Osteoblast (primary cell): ENCODE measurements around the gene OCA2. TPM values are rescaled to one million over a fixed set of nuclear protein-coding genes. Genes with fewer than 3 reads are reported as not detected.

ENCODE experiments used
- DNase-seq: peaks from one replicate; pipeline ENCODE4 v3.0.0; 2011; ENCODE audit warnings: low spot score, mixed read lengths; ENCODE audit not compliant: insufficient read length; ENCODE audit errors: missing footprints
- H2AFZ ChIP-seq: 2 replicates; pipeline ENCODE4 v1.6.0; 2011; ENCODE audit warnings: mild to moderate bottlenecking, low read length
- H3K27ac ChIP-seq: 2 replicates; pipeline ENCODE4 v1.5.1; 2011; ENCODE audit warnings: mild to moderate bottlenecking, low read depth, low read length, moderate library complexity
- H3K27me3 ChIP-seq: 2 replicates; pipeline ENCODE4 v1.6.0; 2012; ENCODE audit warnings: mild to moderate bottlenecking, control low read depth, inconsistent platforms, low read length, moderate library complexity; ENCODE audit not compliant: insufficient read depth
- H3K36me3 ChIP-seq: 2 replicates; pipeline ENCODE4 v1.5.1; 2011; ENCODE audit warnings: mild to moderate bottlenecking, low read length, control low read depth, moderate library complexity; ENCODE audit not compliant: insufficient read depth
- H3K4me1 ChIP-seq: 2 replicates; pipeline ENCODE4 v1.5.1; 2011; ENCODE audit warnings: mild to moderate bottlenecking, low read length, control low read depth, moderate library complexity; ENCODE audit not compliant: insufficient read depth
- H3K4me2 ChIP-seq: 2 replicates; pipeline ENCODE4 v1.6.0; 2011; ENCODE audit warnings: mild to moderate bottlenecking, low read length; ENCODE audit not compliant: insufficient read depth
- H3K4me3 ChIP-seq: fragments of 200-600 bp; sonication (generic); 3 replicates; pipeline ENCODE4 v1.5.1; 2012; ENCODE audit warnings: mild to moderate bottlenecking, low read length, inconsistent platforms; ENCODE audit not compliant: insufficient read depth
- H3K79me2 ChIP-seq: 2 replicates; pipeline ENCODE4 v1.6.0; 2012; ENCODE audit warnings: mild to moderate bottlenecking, low read length, control low read depth, inconsistent platforms; ENCODE audit not compliant: insufficient read depth
- H3K9me3 ChIP-seq: 2 replicates; pipeline ENCODE4 v1.5.1; 2011; ENCODE audit warnings: low read depth, low read length, control low read depth
- H4K20me1 ChIP-seq: 2 replicates; pipeline ENCODE4 v1.6.0; 2012; ENCODE audit warnings: mild to moderate bottlenecking, low read length, control low read depth; ENCODE audit not compliant: insufficient read depth
- CTCF ChIP-seq: IDR thresholded peaks from 2 replicates; pipeline ENCODE4 v1.5.1; 2011; ENCODE audit warnings: mild to moderate bottlenecking, low read depth, low read length, moderate library complexity; ENCODE audit errors: extremely low read depth
- total RNA-seq: library from RNA; depleted of rRNA; stranded (reverse); fragments of >200 nt; gene quantifications from 2 replicates; pipeline ENCODE4 v1.2.3, GENCODE V29; 2012

The OCA2 gene
- total RNA-seq, 1 donor: not detected

GRCh38 chr15:28024889-28025250, 74.2 kb downstream of the OCA2 start:
- Histone ChIP-seq H3K4me1 (no peaks in the 10 kb centered on the region), H3K27me3 (no peaks in the 10 kb centered on the region), H2AFZ (no peak overlapping the region), H3K36me3 (no peaks in the 10 kb centered on the region), H4K20me1 (no peaks in the 10 kb centered on the region), H3K4me3 (no peak overlapping the region), H3K9me3 (no peaks in the 10 kb centered on the region), H3K4me2 (no peak overlapping the region), H3K79me2 (no peaks in the 10 kb centered on the region), H3K27ac (no peak overlapping the region)
- DNase-seq: peak; percentile 68
- no peak for TF ChIP-seq CTCF

GRCh38 chr15:28023933-28024888, 74.9 kb downstream of the OCA2 start:
- Histone ChIP-seq H3K9me3 (no peaks in the 10 kb centered on the region), H3K27me3 (no peaks in the 10 kb centered on the region), H3K4me1 (no peaks in the 10 kb centered on the region), H4K20me1 (no peaks in the 10 kb centered on the region), H3K4me3 (no peak overlapping the region), H3K4me2 (no peak overlapping the region), H3K27ac (no peak overlapping the region), H3K36me3 (no peaks in the 10 kb centered on the region), H3K79me2 (no peaks in the 10 kb centered on the region), H2AFZ (no peak overlapping the region)
- DNase-seq: peak; percentile 55
- no peak for TF ChIP-seq CTCF

- H3K27me3 ChIP-seq: no peaks in the 10 kb centered on the region
- TF ChIP-seq CTCF: no peak
These were observed 75.7 kb downstream of the OCA2 start for GRCh38 chr15:28023422-28023821.

GRCh38 chr15:28022961-28023360, 76.2 kb downstream of the OCA2 start:
- no peak for DNase-seq
- H3K27ac ChIP-seq: no peak overlapping the region
- no peak for TF ChIP-seq CTCF
- no peak overlapping the region for H2AFZ ChIP-seq
- no peak overlapping the region for H3K4me2 ChIP-seq
- no peaks in the 10 kb centered on the region for H3K4me1 ChIP-seq
- H3K27me3 ChIP-seq: no peaks in the 10 kb centered on the region
- no peaks in the 10 kb centered on the region for H3K79me2 ChIP-seq
- no peaks in the 10 kb centered on the region for H4K20me1 ChIP-seq
- no peaks in the 10 kb centered on the region for H3K36me3 ChIP-seq
- H3K4me3 ChIP-seq: no peak overlapping the region
- H3K9me3 ChIP-seq: no peaks in the 10 kb centered on the region

More at GRCh38 chr15:28023422-28023821, 75.7 kb downstream of the OCA2 start:
- Histone ChIP-seq H3K36me3 (no peaks in the 10 kb centered on the region), H3K4me1 (no peaks in the 10 kb centered on the region), H3K79me2 (no peaks in the 10 kb centered on the region), H3K4me2 (no peak overlapping the region), H4K20me1 (no peaks in the 10 kb centered on the region), H3K4me3 (no peak overlapping the region), H3K9me3 (no peaks in the 10 kb centered on the region), H3K27ac (no peak overlapping the region), H2AFZ (no peak overlapping the region)
- no peak for DNase-seq
